ENCODE measurements around the gene DSTN.

DNA sequence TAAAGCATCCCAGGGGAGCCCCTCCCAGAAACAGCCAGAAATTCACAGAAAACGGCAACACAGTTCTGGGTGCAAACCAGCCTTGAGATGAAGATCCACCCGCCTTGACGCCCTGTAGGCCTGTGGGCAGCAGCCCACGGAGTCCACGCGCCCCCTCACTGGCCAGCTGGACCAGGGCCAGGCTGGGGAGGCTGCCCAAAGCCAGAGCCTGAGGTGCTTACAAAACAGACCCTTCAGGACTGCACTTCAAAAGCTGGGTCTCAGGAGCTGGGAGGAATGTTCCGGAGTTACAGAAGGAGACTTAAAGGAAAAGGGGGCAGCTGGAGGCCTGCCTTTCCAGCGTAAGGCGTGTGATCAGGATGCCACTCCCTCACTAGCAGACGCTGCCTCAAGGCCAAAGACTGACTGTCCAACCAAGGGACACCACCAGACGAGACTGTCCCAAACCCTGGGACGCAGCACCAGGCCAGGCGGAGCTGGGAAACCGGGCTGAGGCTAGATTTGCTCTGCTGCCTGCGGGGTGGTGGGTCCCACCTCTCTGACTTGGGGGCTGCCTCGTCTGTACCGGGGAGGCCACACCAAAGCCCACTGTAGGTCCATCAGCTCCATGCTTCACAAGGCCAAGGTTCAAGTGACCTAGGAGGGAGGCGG lies 64.1 kb downstream of the DSTN start:
- TF ChIP-seq, protein P1, sequence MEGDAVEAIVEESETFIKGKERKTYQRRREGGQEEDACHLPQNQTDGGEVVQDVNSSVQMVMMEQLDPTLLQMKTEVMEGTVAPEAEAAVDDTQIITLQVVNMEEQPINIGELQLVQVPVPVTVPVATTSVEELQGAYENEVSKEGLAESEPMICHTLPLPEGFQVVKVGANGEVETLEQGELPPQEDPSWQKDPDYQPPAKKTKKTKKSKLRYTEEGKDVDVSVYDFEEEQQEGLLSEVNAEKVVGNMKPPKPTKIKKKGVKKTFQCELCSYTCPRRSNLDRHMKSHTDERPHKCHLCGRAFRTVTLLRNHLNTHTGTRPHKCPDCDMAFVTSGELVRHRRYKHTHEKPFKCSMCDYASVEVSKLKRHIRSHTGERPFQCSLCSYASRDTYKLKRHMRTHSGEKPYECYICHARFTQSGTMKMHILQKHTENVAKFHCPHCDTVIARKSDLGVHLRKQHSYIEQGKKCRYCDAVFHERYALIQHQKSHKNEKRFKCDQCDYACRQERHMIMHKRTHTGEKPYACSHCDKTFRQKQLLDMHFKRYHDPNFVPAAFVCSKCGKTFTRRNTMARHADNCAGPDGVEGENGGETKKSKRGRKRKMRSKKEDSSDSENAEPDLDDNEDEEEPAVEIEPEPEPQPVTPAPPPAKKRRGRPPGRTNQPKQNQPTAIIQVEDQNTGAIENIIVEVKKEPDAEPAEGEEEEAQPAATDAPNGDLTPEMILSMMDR (IDR thresholded peaks at IDR 0.05): no peak
- no peak for TF ChIP-seq POLR2AphosphoS5 (IDR thresholded peaks at IDR 0.05)

Measured in transverse colon (tissue), 4 donors.